ENCODE results near the gene PPL.

The PPL gene

GRCh38 chr16:4865231-4865860 lies 71.6 kb downstream of the PPL start:
- no peak overlapping the region for H2BK120ac ChIP-seq (ENCODE audit: low read depth, low read length)
- peaks cover 24% of the 10 kb centered on the region for H3K79me2 ChIP-seq (ENCODE audit: control insufficient read depth, insufficient read depth, low read length)
- H4K5ac ChIP-seq (ENCODE audit: low read length), result no peak overlapping the region
- no peak overlapping the region for H3K56ac ChIP-seq (ENCODE audit: low read length)
- WGBS (ENCODE audit: extremely low coverage, insufficient coverage, low lambda C conversion rate), result 100% methylated on average over 3 of the region's 13 CpGs
- H2AK5ac ChIP-seq (ENCODE audit: low read length), result no peak overlapping the region
- no peak overlapping the region for H3K9ac ChIP-seq (ENCODE audit: low read length)
- no peak overlapping the region for H3K4ac ChIP-seq (ENCODE audit: low read depth, low read length)
- no peak overlapping the region for H3K4me2 ChIP-seq (ENCODE audit: low read length)
- no peak for DNase-seq
- no peak overlapping the region for H3K4me3 ChIP-seq (ENCODE audit: low read length)
- no peak overlapping the region for H3K23ac ChIP-seq (ENCODE audit: low read length)
- no peak overlapping the region for H2BK5ac ChIP-seq (ENCODE audit: low read length)
- H2BK15ac ChIP-seq (replicated peaks; ENCODE audit: low read depth), result no peak overlapping the region
- peaks cover 9% of the 10 kb centered on the region for H3K36me3 ChIP-seq (ENCODE audit: control insufficient read depth, insufficient read depth, low read length)
- H4K8ac ChIP-seq (ENCODE audit: low read depth, low read length), result no peak overlapping the region
- H3K18ac ChIP-seq (ENCODE audit: low read length), result no peak overlapping the region
- H3K27ac ChIP-seq (ENCODE audit: low read depth, low read length), result no peak overlapping the region
- H3K79me1 ChIP-seq (ENCODE audit: low read length), result peaks cover 21% of the 10 kb centered on the region
- no peaks in the 10 kb centered on the region for H3K27me3 ChIP-seq (ENCODE audit: insufficient read depth, low read length, poor library complexity)
- H3K4me1 ChIP-seq (ENCODE audit: control insufficient read depth, low read depth, low read length), result no peaks in the 10 kb centered on the region

DNA sequence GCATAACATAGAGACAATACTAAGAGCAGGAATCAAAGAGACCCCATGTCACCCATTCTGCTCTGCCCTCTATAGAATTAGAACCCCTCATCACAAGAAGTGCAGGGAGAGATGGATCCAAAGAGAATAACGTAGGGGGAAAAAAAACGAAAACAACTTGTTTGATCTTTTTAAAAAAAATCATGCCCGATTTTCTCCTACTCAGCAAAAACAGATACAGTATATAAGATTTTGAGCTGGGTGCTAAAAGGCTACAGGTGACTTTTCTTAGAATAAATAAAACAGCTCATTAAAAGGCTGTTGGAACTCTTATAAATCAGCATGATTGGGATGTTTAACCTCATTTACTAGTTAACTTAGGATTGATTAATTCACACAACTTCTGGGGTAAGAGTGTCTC lies 72.2 kb downstream of the PPL start:
- Histone ChIP-seq H2BK5ac (ENCODE audit: low read length) (no peak overlapping the region), H3K23ac (ENCODE audit: low read length) (no peak overlapping the region), H4K5ac (ENCODE audit: low read length) (no peak overlapping the region), H2BK120ac (ENCODE audit: low read depth, low read length) (no peak overlapping the region), H3K4ac (ENCODE audit: low read depth, low read length) (no peak overlapping the region), H3K56ac (ENCODE audit: low read length) (no peak overlapping the region), H3K27ac (ENCODE audit: low read depth, low read length) (no peak overlapping the region), H3K4me2 (ENCODE audit: low read length) (no peak overlapping the region), H2BK15ac (replicated peaks; ENCODE audit: low read depth) (no peak overlapping the region), H3K4me1 (ENCODE audit: control insufficient read depth, low read depth, low read length) (no peaks in the 10 kb centered on the region), H4K8ac (ENCODE audit: low read depth, low read length) (no peak overlapping the region), H3K79me1 (ENCODE audit: low read length) (peaks cover 21% of the 10 kb centered on the region), H3K27me3 (ENCODE audit: insufficient read depth, low read length, poor library complexity) (no peaks in the 10 kb centered on the region), H3K9ac (ENCODE audit: low read length) (no peak overlapping the region), H3K79me2 (ENCODE audit: control insufficient read depth, insufficient read depth, low read length) (peaks cover 24% of the 10 kb centered on the region), H2AK5ac (ENCODE audit: low read length) (no peak overlapping the region), H3K4me3 (ENCODE audit: low read length) (no peak overlapping the region), H3K18ac (ENCODE audit: low read length) (no peak overlapping the region), H3K36me3 (ENCODE audit: control insufficient read depth, insufficient read depth, low read length) (peaks cover 12% of the 10 kb centered on the region)
- no peak for DNase-seq
- no CpG with 5 or more reads among the region's 3 CpGs for WGBS (ENCODE audit: extremely low coverage, insufficient coverage, low lambda C conversion rate)

DNA sequence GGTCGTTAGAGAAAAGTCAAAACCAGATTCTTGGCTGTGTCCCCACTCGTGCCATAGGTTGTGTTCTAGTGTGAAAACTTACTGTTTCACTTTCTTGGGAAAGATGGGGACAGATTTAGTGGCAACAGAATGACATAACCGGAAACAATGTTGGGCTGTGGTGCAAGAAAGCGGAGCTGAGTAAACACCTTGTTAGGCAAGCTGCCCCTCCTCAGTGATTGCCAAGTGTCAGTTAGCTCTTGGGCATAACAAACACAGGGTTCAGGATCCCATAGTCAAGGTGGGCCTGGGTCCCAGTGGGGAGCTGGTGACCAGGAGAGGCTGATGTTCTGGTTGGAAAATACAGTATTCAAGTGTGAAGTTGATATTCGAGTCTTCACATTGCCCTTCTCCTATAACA lies 74.3 kb downstream of the PPL start:
- H3K4ac ChIP-seq (ENCODE audit: low read depth, low read length), result no peak overlapping the region
- no CpG with 5 or more reads among the region's 5 CpGs for WGBS (ENCODE audit: extremely low coverage, insufficient coverage, low lambda C conversion rate)
- H2BK5ac ChIP-seq (ENCODE audit: low read length), result no peak overlapping the region
- no peak overlapping the region for H2BK120ac ChIP-seq (ENCODE audit: low read depth, low read length)
- DNase-seq, result no peak
- H2AK5ac ChIP-seq (ENCODE audit: low read length), result no peak overlapping the region
- H3K56ac ChIP-seq (ENCODE audit: low read length), result no peak overlapping the region
- H3K4me2 ChIP-seq (ENCODE audit: low read length), result no peak overlapping the region
- H3K79me2 ChIP-seq (ENCODE audit: control insufficient read depth, insufficient read depth, low read length), result peaks cover 24% of the 10 kb centered on the region
- H3K4me3 ChIP-seq (ENCODE audit: low read length), result no peak overlapping the region
- H3K36me3 ChIP-seq (ENCODE audit: control insufficient read depth, insufficient read depth, low read length), result peaks cover 22% of the 10 kb centered on the region
- H3K9ac ChIP-seq (ENCODE audit: low read length), result no peak overlapping the region
- no peak overlapping the region for H4K5ac ChIP-seq (ENCODE audit: low read length)
- H3K23ac ChIP-seq (ENCODE audit: low read length), result no peak overlapping the region
- H4K8ac ChIP-seq (ENCODE audit: low read depth, low read length), result no peak overlapping the region
- no peak overlapping the region for H3K27ac ChIP-seq (ENCODE audit: low read depth, low read length)
- no peak overlapping the region for H2BK15ac ChIP-seq (replicated peaks; ENCODE audit: low read depth)
- no peaks in the 10 kb centered on the region for H3K27me3 ChIP-seq (ENCODE audit: insufficient read depth, low read length, poor library complexity)
- H3K18ac ChIP-seq (ENCODE audit: low read length), result no peak overlapping the region
- peaks cover 15% of the 10 kb centered on the region for H3K79me1 ChIP-seq (ENCODE audit: low read length)
- no peaks in the 10 kb centered on the region for H3K4me1 ChIP-seq (ENCODE audit: control insufficient read depth, low read depth, low read length)

- DNase-seq, result no peak
- Histone ChIP-seq H3K36me3 (ENCODE audit: control insufficient read depth, insufficient read depth, low read length) (peaks cover 22% of the 10 kb centered on the region), H3K4me2 (ENCODE audit: low read length) (no peak overlapping the region), H2BK120ac (ENCODE audit: low read depth, low read length) (no peak overlapping the region), H3K79me2 (ENCODE audit: control insufficient read depth, insufficient read depth, low read length) (peaks cover 13% of the 10 kb centered on the region), H3K9ac (ENCODE audit: low read length) (no peak overlapping the region), H2BK15ac (replicated peaks; ENCODE audit: low read depth) (no peak overlapping the region), H3K4me3 (ENCODE audit: low read length) (no peak overlapping the region), H3K27me3 (ENCODE audit: insufficient read depth, low read length, poor library complexity) (no peaks in the 10 kb centered on the region), H2AK5ac (ENCODE audit: low read length) (no peak overlapping the region), H3K4me1 (ENCODE audit: control insufficient read depth, low read depth, low read length) (no peaks in the 10 kb centered on the region), H3K18ac (ENCODE audit: low read length) (no peak overlapping the region), H4K8ac (ENCODE audit: low read depth, low read length) (no peak overlapping the region), H3K79me1 (ENCODE audit: low read length) (peaks cover 8% of the 10 kb centered on the region), H3K56ac (ENCODE audit: low read length) (no peak overlapping the region), H3K27ac (ENCODE audit: low read depth, low read length) (no peak overlapping the region), H2BK5ac (ENCODE audit: low read length) (no peak overlapping the region), H3K4ac (ENCODE audit: low read depth, low read length) (no peak overlapping the region), H4K5ac (ENCODE audit: low read length) (no peak overlapping the region), H3K23ac (ENCODE audit: low read length) (no peak overlapping the region)
- WGBS (ENCODE audit: extremely low coverage, insufficient coverage, low lambda C conversion rate), result no CpG with 5 or more reads among the region's 14 CpGs
Measured at GRCh38 chr16:4860727-4861342, 76.1 kb downstream of the PPL start.

- peaks cover 22% of the 10 kb centered on the region for H3K36me3 ChIP-seq (ENCODE audit: control insufficient read depth, insufficient read depth, low read length)
- H3K27ac ChIP-seq (ENCODE audit: low read depth, low read length), result no peak overlapping the region
- H3K27me3 ChIP-seq (ENCODE audit: insufficient read depth, low read length, poor library complexity), result no peaks in the 10 kb centered on the region
Measured at GRCh38 chr16:4859900-4860255, 77.1 kb downstream of the PPL start.

More at GRCh38 chr16:4859900-4860255, 77.1 kb downstream of the PPL start:
- no peak overlapping the region for H3K4me3 ChIP-seq (ENCODE audit: low read length)
- H3K18ac ChIP-seq (ENCODE audit: low read length), result no peak overlapping the region
- H2AK5ac ChIP-seq (ENCODE audit: low read length), result no peak overlapping the region
- H2BK120ac ChIP-seq (ENCODE audit: low read depth, low read length), result no peak overlapping the region
- H2BK15ac ChIP-seq (replicated peaks; ENCODE audit: low read depth), result no peak overlapping the region
- H3K56ac ChIP-seq (ENCODE audit: low read length), result no peak overlapping the region
- H3K4me2 ChIP-seq (ENCODE audit: low read length), result no peak overlapping the region
- peaks cover 8% of the 10 kb centered on the region for H3K79me1 ChIP-seq (ENCODE audit: low read length)
- WGBS (ENCODE audit: extremely low coverage, insufficient coverage, low lambda C conversion rate), result no CpG with 5 or more reads among the region's 10 CpGs
- no peak overlapping the region for H4K5ac ChIP-seq (ENCODE audit: low read length)
- H3K23ac ChIP-seq (ENCODE audit: low read length), result no peak overlapping the region
- H3K4me1 ChIP-seq (ENCODE audit: control insufficient read depth, low read depth, low read length), result no peaks in the 10 kb centered on the region
- H3K79me2 ChIP-seq (ENCODE audit: control insufficient read depth, insufficient read depth, low read length), result peaks cover 10% of the 10 kb centered on the region
- no peak overlapping the region for H3K4ac ChIP-seq (ENCODE audit: low read depth, low read length)
- H3K9ac ChIP-seq (ENCODE audit: low read length), result no peak overlapping the region
- H4K8ac ChIP-seq (ENCODE audit: low read depth, low read length), result no peak overlapping the region
- no peak for DNase-seq
- H2BK5ac ChIP-seq (ENCODE audit: low read length), result no peak overlapping the region
